ENCODE results near the gene MTHFD2L. TPM values are rescaled to one million over a fixed set of nuclear protein-coding genes. Genes with fewer than 3 reads are reported as not detected.

The MTHFD2L gene
- 5.1 TPM for polyA plus RNA-seq

- H3K4me1 Mint-ChIP-seq: peaks cover 14 to 24% (median 16%) of the 10 kb centered on the region in 3 donors
- H3K9me3 Mint-ChIP-seq: no peaks in the 10 kb centered on the region
- H3K27me3 Mint-ChIP-seq: no peaks in the 10 kb centered on the region
- peak within 1 kb of the TSS; percentile 73 to 91 (median 86) for H3K27ac Mint-ChIP-seq
- peaks cover 7% of the 10 kb centered on the region for H3K36me3 Mint-ChIP-seq
- H3K4me3 Mint-ChIP-seq: peak within 1 kb of the TSS; percentile 92 to 96 (median 94)
Measured at GRCh38 chr4:74157561-74158465, at the start of gene MTHFD2L. Gene MTHFD2L, plus strand, starts transcription at chr4:74158118. Its CDS starts 21 bp downstream, at chr4:74158139.

- Mint-ChIP-seq H3K4me3 (no peak overlapping the region), H3K9me3 (no peaks in the 10 kb centered on the region), H3K27ac (no peak overlapping the region), H3K36me3 (no peaks in the 10 kb centered on the region), H3K27me3 (peaks cover 5% of the 10 kb centered on the region), H3K4me1 (no peaks in the 10 kb centered on the region)
Measured at GRCh38 chr4:74108457-74109115, 49.3 kb upstream of the MTHFD2L start.

DNA sequence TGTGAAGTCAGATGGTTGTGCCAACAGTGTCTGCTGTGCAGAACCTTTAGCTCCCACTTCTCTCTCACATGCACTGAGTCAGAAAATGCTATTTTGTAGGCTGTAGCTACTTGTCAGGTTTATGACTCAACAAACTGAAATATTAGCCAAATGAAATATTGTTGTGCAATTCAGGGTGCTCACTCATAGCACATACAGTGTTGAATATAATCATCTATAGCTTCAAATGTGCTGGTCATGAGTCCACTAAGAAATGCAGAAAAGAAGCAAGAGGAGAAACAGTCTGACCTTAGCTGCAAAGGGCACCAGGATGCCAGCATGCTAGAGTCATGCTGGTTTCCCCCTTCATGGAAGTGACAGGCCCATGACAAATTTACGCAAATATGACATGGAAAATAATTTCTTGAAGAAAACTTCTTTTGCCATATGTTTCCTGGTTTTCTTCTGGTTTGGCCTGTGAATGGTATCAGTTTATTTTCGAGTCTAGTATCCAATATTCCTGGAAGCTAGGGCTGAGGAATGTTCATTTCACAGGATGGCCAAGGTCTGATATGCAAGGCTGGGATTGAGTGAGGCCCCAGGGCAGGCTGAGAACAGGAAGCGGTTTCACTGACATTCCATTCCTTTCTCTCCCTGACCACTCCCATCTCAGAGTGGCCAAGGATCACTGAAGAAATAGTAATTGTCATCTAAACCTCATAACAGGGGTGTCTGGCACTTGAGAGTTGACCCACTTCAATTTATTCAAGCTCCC, 48.6 kb upstream of the MTHFD2L start:
- Mint-ChIP-seq H3K4me1 (no peaks in the 10 kb centered on the region), H3K27ac (no peak overlapping the region), H3K27me3 (peaks cover 5% of the 10 kb centered on the region), H3K36me3 (no peaks in the 10 kb centered on the region), H3K4me3 (no peak overlapping the region), H3K9me3 (no peaks in the 10 kb centered on the region)

DNA sequence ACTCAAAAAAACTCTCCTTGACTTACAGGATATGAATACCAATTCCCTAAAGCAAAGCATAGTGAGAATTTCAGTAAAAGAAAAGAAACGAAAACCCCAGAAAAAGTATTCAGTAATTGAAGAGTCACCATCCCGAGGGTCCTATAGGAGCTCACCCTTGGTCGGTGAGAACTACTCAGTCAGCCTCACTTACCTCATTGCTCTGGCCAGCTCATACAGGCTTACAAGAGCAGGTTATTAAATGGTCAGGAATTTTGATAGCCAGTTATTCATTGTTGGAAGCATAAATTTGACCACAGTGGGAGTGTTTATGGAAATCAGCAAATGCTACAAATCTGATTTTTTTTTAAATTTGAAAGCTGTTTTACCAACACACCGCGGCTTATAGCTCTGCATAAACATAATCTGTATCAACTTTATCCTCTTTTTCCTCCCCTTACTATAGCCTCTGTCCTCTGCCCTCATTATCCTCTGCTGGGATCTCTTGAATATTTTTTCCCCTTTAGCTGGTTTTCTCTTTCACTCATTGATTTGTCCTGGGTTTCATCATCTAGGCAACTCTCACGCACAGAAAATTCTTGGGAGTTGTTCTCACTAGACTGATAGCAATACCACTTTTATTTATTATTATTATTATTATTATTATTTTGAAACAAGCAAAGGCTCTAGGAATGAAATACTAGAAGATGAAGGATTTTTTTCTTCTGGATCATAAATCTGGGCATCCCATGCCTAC, 47.9 kb upstream of the MTHFD2L start:
- Mint-ChIP-seq H3K4me1 (no peaks in the 10 kb centered on the region), H3K27me3 (peaks cover 5% of the 10 kb centered on the region), H3K4me3 (no peak overlapping the region), H3K27ac (no peak overlapping the region), H3K9me3 (no peaks in the 10 kb centered on the region), H3K36me3 (no peaks in the 10 kb centered on the region)

DNA sequence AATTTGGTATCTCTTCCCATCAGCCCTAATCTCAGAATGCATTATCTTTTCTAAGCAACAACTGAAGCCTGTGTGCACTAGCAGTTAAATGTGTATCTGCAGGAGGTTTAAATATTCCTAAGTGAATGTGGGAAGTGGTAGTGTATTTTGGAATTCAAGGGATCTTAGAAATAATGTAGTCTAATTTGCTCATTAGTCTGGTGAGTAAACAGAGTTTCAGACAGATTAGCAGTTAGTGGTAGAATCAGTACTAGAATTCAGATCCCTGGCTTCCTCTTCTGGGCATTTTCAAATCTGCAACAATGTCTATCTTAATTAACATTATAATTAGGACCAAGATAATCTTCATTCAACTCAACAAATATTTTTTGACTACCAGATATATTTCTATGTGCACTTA, 47.2 kb upstream of the MTHFD2L start:
- Mint-ChIP-seq H3K4me3 (no peak overlapping the region), H3K4me1 (no peaks in the 10 kb centered on the region), H3K27ac (no peak overlapping the region), H3K36me3 (no peaks in the 10 kb centered on the region), H3K27me3 (peaks cover 5% of the 10 kb centered on the region), H3K9me3 (no peaks in the 10 kb centered on the region)

DNA sequence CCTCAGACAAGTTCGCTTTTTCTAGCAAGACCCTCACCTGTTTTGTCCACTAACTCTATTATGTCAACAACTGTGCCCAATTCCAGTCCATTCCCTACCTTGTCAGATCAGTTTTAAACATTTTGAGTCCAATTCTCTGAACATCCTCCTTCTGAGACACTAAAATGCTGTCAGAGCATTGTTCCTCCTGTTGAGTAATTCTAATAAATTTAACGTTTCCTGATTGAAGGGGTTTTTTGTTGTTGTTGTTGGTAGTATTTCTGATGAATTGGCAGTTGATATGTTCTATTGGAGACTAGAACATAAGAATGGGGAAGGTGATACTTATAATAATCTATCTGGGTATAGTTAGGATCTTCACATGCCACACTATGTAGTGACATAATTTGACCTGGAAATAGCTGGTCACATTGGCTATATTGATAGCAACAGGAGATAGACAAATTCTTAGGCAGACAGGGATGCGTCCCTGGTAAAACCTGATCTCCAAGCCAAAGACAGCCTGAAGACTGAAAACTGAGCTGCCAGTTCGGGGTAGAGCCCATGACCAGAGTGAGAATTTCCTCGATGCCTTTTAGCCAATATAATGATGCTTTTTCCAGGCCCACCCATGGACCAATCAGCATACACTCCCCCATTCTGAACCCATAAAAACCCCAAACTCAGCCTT, 46.5 kb upstream of the MTHFD2L start:
- peak overlapping the region in 1 of 3 donors; percentile 37 for H3K27ac Mint-ChIP-seq
- no peaks in the 10 kb centered on the region for H3K9me3 Mint-ChIP-seq
- no peaks in the 10 kb centered on the region for H3K4me1 Mint-ChIP-seq
- H3K36me3 Mint-ChIP-seq: no peaks in the 10 kb centered on the region
- no peak overlapping the region for H3K4me3 Mint-ChIP-seq
- H3K27me3 Mint-ChIP-seq: peaks cover 8% of the 10 kb centered on the region

GRCh38 chr4:74111990-74112389, 45.9 kb upstream of the MTHFD2L start:
- H3K4me1 Mint-ChIP-seq: no peaks in the 10 kb centered on the region
- no peak overlapping the region for H3K27ac Mint-ChIP-seq
- H3K27me3 Mint-ChIP-seq: peaks cover 8% of the 10 kb centered on the region
- H3K9me3 Mint-ChIP-seq: no peaks in the 10 kb centered on the region
- H3K4me3 Mint-ChIP-seq: no peak overlapping the region
- no peaks in the 10 kb centered on the region for H3K36me3 Mint-ChIP-seq

DNA sequence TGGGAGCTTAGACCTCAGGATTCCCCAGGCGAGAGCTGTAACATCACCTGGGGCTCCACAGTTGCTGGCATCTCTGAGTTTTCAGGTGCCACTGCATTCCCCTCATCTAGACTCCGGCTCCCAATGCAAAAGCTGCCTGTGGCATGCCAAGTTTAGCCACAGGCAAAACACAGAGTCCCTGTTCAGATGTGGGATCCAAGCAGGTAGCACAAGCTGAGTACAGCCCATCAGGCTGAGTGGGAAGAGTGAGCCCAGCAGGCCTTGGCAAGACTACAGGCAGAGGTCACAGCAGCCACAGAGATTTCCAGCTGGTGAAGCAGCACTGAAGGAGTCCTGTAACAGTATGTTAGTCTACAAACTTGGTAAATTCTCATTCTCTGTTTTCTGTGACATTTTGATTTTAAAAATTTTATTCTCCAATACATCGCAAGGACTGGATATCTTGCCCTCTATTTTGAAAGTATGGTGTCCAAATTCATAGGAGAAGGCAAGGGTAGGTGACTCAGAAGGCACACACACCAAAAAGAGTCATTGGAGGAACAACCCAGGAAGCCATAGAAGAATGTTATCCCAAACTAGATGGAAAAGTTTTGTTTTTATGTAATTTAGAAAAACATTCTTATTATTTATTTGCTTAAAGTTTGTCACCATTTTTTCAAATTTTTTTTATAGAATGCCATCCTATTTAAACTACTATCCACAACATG, 45.4 kb upstream of the MTHFD2L start:
- peaks cover 8% of the 10 kb centered on the region for H3K27me3 Mint-ChIP-seq
- H3K4me1 Mint-ChIP-seq: no peaks in the 10 kb centered on the region
- H3K9me3 Mint-ChIP-seq: no peaks in the 10 kb centered on the region
- H3K36me3 Mint-ChIP-seq: no peaks in the 10 kb centered on the region
- H3K27ac Mint-ChIP-seq: no peak overlapping the region
- no peak overlapping the region for H3K4me3 Mint-ChIP-seq

DNA sequence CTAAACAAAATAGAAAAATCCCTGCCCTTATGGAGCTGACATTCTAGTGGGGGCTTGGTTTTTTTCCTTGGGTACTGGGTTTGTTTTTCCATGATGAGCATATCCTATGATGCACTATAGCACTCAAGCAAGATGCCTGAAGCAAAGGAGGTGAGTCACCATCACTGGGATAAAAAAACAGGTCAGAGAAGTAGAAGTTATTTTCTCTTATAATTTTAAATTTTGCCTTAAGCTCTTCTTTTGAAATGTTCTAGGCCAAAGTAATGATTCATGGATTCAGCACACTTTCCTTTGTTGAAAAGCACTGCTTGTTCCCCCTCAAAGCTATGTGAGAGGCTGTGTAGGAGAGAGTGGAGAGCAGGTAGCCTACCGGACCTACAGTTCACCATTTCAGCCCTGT, 43.7 kb upstream of the MTHFD2L start:
- H3K9me3 Mint-ChIP-seq: peaks cover 0 to 1% (median 0%) of the 10 kb centered on the region in 3 donors
- no peak overlapping the region for H3K4me3 Mint-ChIP-seq
- H3K4me1 Mint-ChIP-seq: no peaks in the 10 kb centered on the region
- peaks cover 1% of the 10 kb centered on the region for H3K36me3 Mint-ChIP-seq
- no peak overlapping the region for H3K27ac Mint-ChIP-seq
- peaks cover 11% of the 10 kb centered on the region for H3K27me3 Mint-ChIP-seq

DNA sequence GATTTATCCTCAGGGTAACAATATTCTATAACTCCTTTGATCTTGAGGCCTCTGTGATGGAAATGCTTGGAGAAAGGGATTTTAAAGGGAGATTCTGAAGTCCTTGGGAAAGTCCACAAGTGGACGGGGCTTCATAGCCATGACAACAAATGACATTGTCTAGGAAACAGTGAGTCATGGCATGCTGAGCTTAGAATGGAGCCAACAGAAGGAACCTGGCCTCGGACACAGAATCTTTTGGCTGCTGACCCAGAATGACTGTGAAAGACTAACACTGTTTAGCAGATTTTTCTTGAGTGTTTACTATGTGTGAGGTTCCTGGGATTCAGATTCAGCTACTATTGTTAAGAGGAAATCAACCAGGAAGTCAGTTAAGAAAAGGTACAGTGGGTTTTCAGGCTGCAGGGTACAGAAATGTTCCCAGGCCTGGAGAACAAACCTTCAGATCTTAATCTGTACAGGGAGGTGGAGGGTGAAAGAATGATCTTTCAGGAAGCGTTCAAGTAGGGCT, 40.8 kb upstream of the MTHFD2L start:
- Mint-ChIP-seq H3K9me3 (peaks cover under 1 to 4% (median 4%) of the 10 kb centered on the region in 3 donors), H3K4me1 (no peaks in the 10 kb centered on the region), H3K27me3 (peaks cover 11% of the 10 kb centered on the region), H3K4me3 (no peak overlapping the region), H3K27ac (no peak overlapping the region), H3K36me3 (peaks cover 1% of the 10 kb centered on the region)

DNA sequence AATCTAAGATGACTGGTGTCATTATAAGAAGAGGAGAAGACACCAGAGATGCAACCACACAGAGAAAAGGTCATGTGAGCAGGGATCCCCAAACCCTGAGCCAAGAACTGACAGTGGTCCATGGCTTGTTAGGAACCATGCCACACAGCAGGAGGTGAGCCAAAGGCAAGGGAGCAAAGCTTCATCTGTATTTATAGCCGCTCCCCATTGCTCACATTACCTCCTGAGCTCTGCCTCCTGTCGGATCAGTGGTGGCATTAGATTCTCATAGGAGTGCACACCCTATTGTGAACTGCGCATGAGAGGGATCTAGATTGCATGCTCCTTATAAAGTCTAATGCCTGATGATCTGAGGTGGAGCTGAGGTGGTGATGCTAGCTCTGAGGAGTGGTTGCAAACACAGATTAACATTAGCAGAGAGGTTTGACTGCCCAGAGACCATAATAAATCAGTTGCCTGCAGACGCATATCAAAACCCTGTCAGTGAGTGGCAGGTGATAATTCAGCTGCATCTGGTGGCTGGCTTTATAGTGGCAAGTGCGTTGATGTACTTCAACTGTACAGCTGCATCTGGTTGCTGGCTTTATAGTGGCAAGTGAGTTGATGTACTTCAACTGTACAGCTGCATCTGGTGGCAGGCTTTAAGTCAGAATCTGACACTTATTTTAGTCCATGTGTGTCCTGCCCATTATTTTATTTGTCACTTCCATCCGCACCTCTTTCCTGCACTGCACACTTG, 39.1 kb upstream of the MTHFD2L start:
- Mint-ChIP-seq H3K4me1 (no peaks in the 10 kb centered on the region), H3K9me3 (peaks cover 2 to 5% (median 4%) of the 10 kb centered on the region in 3 donors), H3K36me3 (peaks cover 1% of the 10 kb centered on the region), H3K4me3 (no peak overlapping the region), H3K27me3 (peaks cover 8% of the 10 kb centered on the region), H3K27ac (no peak overlapping the region)

DNA sequence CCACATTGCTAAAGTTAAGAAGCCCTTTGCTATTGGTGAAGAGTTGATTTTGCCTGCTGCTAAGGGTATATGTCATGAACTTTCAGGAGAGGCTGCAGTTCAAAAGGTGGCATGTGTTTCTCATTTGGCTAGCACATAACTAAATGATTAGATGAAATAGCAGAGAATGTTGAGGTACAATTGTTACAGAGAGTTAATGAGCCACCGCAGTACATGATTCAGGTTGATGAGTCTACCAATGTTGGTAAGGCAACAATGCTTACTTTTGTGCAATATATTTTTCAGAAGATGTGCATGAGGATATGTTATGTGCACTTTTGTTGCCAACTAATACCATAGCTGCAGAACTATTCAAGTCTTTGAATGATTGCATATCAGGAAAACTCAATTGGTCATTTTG, 37.8 kb upstream of the MTHFD2L start:
- Mint-ChIP-seq H3K36me3 (peaks cover 1% of the 10 kb centered on the region), H3K4me3 (no peak overlapping the region), H3K27ac (no peak overlapping the region), H3K27me3 (peaks cover 8% of the 10 kb centered on the region), H3K4me1 (no peaks in the 10 kb centered on the region), H3K9me3 (peaks cover 2 to 5% (median 4%) of the 10 kb centered on the region in 3 donors)

Measured in IgD-negative memory B cell (primary cell).